Activated T-helper 17 cell treated with anti-CD3 and anti-CD28 coated beads, Interleukin-2, amount 50 U/mL, for 72 hours (primary cell): ENCODE results near the gene LTBP2. TPM values are rescaled to one million over a fixed set of nuclear protein-coding genes. Genes with fewer than 3 reads are reported as not detected.

ENCODE experiments used
- ATAC-seq: fragments of 150-1000 bp; cut with Tn5 transposase; replicated peaks from 2 replicates; pipeline ENCODE4 v1.10.0; 2021; ENCODE audit warnings: mild to moderate bottlenecking, moderate library complexity
- H3K27ac Mint-ChIP-seq: one replicate; pipeline ENCODE4 v1.8.0; 2022; ENCODE audit warnings: mixed read lengths
- H3K27me3 Mint-ChIP-seq: one replicate; pipeline ENCODE4 v1.8.0; 2022; ENCODE audit warnings: mixed read lengths
- H3K36me3 Mint-ChIP-seq: one replicate; pipeline ENCODE4 v1.8.0; 2022; ENCODE audit warnings: low read depth, mild to moderate bottlenecking, mixed read lengths
- H3K4me1 Mint-ChIP-seq: one replicate; pipeline ENCODE4 v1.8.0; 2022; ENCODE audit warnings: mixed read lengths
- H3K4me3 Mint-ChIP-seq: one replicate; pipeline ENCODE4 v1.8.0; 2022; ENCODE audit warnings: mild to moderate bottlenecking, mixed read lengths
- H3K9me3 Mint-ChIP-seq: one replicate; pipeline ENCODE4 v1.8.0; 2022; ENCODE audit warnings: mixed read lengths
- total RNA-seq, 2 donors: library from RNA; stranded (reverse); gene quantifications; one replicate each; pipeline ENCODE4 v1.2.3, GENCODE V29; 2022

Gene LTBP2
- total RNA-seq, 2 donors from 2014 or later = 0.03 TPM; not detected in 1

- Mint-ChIP-seq H3K27ac (peak overlapping the region; percentile 69), H3K4me3 (peak overlapping the region; percentile 65), H3K9me3 (no peaks in the 10 kb centered on the region), H3K4me1 (peaks cover 30% of the 10 kb centered on the region), H3K36me3 (no peaks in the 10 kb centered on the region), H3K27me3 (peaks cover 4% of the 10 kb centered on the region)
- no peak for ATAC-seq
Measured at GRCh38 chr14:74571441-74571841, 40.6 kb downstream of the LTBP2 start.

- ATAC-seq = no peak
- Mint-ChIP-seq H3K4me1 (peaks cover 30% of the 10 kb centered on the region), H3K9me3 (no peaks in the 10 kb centered on the region), H3K27me3 (peaks cover 4% of the 10 kb centered on the region), H3K36me3 (no peaks in the 10 kb centered on the region), H3K27ac (no peak overlapping the region), H3K4me3 (no peak overlapping the region)
Measured at GRCh38 chr14:74570696-74571095, 41.3 kb downstream of the LTBP2 start.

- no peaks in the 10 kb centered on the region for H3K9me3 Mint-ChIP-seq
- H3K4me3 Mint-ChIP-seq = no peak overlapping the region
- no peak overlapping the region for H3K27ac Mint-ChIP-seq
- ATAC-seq = no peak
- H3K4me1 Mint-ChIP-seq = peaks cover 30% of the 10 kb centered on the region
- peaks cover 8% of the 10 kb centered on the region for H3K27me3 Mint-ChIP-seq
- no peaks in the 10 kb centered on the region for H3K36me3 Mint-ChIP-seq
Measured at GRCh38 chr14:74569806-74570591, 42.0 kb downstream of the LTBP2 start.

GRCh38 chr14:74569387-74569786, 42.6 kb downstream of the LTBP2 start:
- Mint-ChIP-seq H3K27ac (no peak overlapping the region), H3K9me3 (no peaks in the 10 kb centered on the region), H3K4me1 (peaks cover 29% of the 10 kb centered on the region), H3K27me3 (peaks cover 8% of the 10 kb centered on the region), H3K4me3 (no peak overlapping the region), H3K36me3 (no peaks in the 10 kb centered on the region)
- no peak for ATAC-seq

- no peak overlapping the region for H3K27ac Mint-ChIP-seq
- peaks cover 24% of the 10 kb centered on the region for H3K4me1 Mint-ChIP-seq
- ATAC-seq = no peak
- H3K9me3 Mint-ChIP-seq = no peaks in the 10 kb centered on the region
- no peaks in the 10 kb centered on the region for H3K36me3 Mint-ChIP-seq
- no peak overlapping the region for H3K4me3 Mint-ChIP-seq
- H3K27me3 Mint-ChIP-seq = peaks cover 8% of the 10 kb centered on the region
Measured at GRCh38 chr14:74568911-74569310, 43.1 kb downstream of the LTBP2 start.

GRCh38 chr14:74568380-74568649, 43.7 kb downstream of the LTBP2 start:
- Mint-ChIP-seq H3K4me1 (peaks cover 18% of the 10 kb centered on the region), H3K36me3 (no peaks in the 10 kb centered on the region), H3K9me3 (no peaks in the 10 kb centered on the region), H3K27ac (no peak overlapping the region), H3K4me3 (no peak overlapping the region), H3K27me3 (peaks cover 8% of the 10 kb centered on the region)
- ATAC-seq = no peak

GRCh38 chr14:74567646-74568379, 44.2 kb downstream of the LTBP2 start:
- Mint-ChIP-seq H3K9me3 (no peaks in the 10 kb centered on the region), H3K4me1 (peaks cover 15% of the 10 kb centered on the region), H3K4me3 (no peak overlapping the region), H3K27me3 (peaks cover 8% of the 10 kb centered on the region), H3K36me3 (no peaks in the 10 kb centered on the region), H3K27ac (no peak overlapping the region)
- ATAC-seq = no peak

- Mint-ChIP-seq H3K9me3 (no peaks in the 10 kb centered on the region), H3K4me3 (no peak overlapping the region), H3K4me1 (peaks cover 9% of the 10 kb centered on the region), H3K27me3 (peaks cover 8% of the 10 kb centered on the region), H3K36me3 (no peaks in the 10 kb centered on the region), H3K27ac (no peak overlapping the region)
- ATAC-seq = no peak
Measured at GRCh38 chr14:74567219-74567618, 44.8 kb downstream of the LTBP2 start.

- H3K4me1 Mint-ChIP-seq = peaks cover 2% of the 10 kb centered on the region
- H3K27ac Mint-ChIP-seq = no peak overlapping the region
- H3K36me3 Mint-ChIP-seq = no peaks in the 10 kb centered on the region
- no peaks in the 10 kb centered on the region for H3K9me3 Mint-ChIP-seq
- peaks cover 8% of the 10 kb centered on the region for H3K27me3 Mint-ChIP-seq
- no peak for ATAC-seq
- H3K4me3 Mint-ChIP-seq = no peak overlapping the region
Measured at GRCh38 chr14:74566174-74567141, 45.6 kb downstream of the LTBP2 start.

- H3K27me3 Mint-ChIP-seq = peaks cover 4% of the 10 kb centered on the region
- ATAC-seq = peak; percentile 16
- no peak overlapping the region for H3K27ac Mint-ChIP-seq
- H3K4me1 Mint-ChIP-seq = no peaks in the 10 kb centered on the region
- H3K36me3 Mint-ChIP-seq = no peaks in the 10 kb centered on the region
- H3K4me3 Mint-ChIP-seq = no peak overlapping the region
- H3K9me3 Mint-ChIP-seq = no peaks in the 10 kb centered on the region
Measured at GRCh38 chr14:74563586-74564159, 48.4 kb downstream of the LTBP2 start.

- no peaks in the 10 kb centered on the region for H3K9me3 Mint-ChIP-seq
- no peak overlapping the region for H3K4me3 Mint-ChIP-seq
- peaks cover 4% of the 10 kb centered on the region for H3K27me3 Mint-ChIP-seq
- no peak overlapping the region for H3K27ac Mint-ChIP-seq
- ATAC-seq = peak; percentile 21
- no peaks in the 10 kb centered on the region for H3K36me3 Mint-ChIP-seq
- H3K4me1 Mint-ChIP-seq = no peaks in the 10 kb centered on the region
Measured at GRCh38 chr14:74563233-74563585, 48.8 kb downstream of the LTBP2 start.

GRCh38 chr14:74562515-74563232, 49.4 kb downstream of the LTBP2 start:
- no peaks in the 10 kb centered on the region for H3K4me1 Mint-ChIP-seq
- H3K9me3 Mint-ChIP-seq = no peaks in the 10 kb centered on the region
- H3K4me3 Mint-ChIP-seq = no peak overlapping the region
- no peaks in the 10 kb centered on the region for H3K36me3 Mint-ChIP-seq
- peaks cover 4% of the 10 kb centered on the region for H3K27me3 Mint-ChIP-seq
- ATAC-seq = peak; percentile 16
- H3K27ac Mint-ChIP-seq = no peak overlapping the region

- H3K4me1 Mint-ChIP-seq = peaks cover 6% of the 10 kb centered on the region
- H3K4me3 Mint-ChIP-seq = no peak overlapping the region
- H3K27me3 Mint-ChIP-seq = no peaks in the 10 kb centered on the region
- no peaks in the 10 kb centered on the region for H3K9me3 Mint-ChIP-seq
- no peak overlapping the region for H3K27ac Mint-ChIP-seq
- ATAC-seq = no peak
- H3K36me3 Mint-ChIP-seq = no peaks in the 10 kb centered on the region
Measured at GRCh38 chr14:74558655-74559054, 53.4 kb downstream of the LTBP2 start.

GRCh38 chr14:74557691-74558090, 54.3 kb downstream of the LTBP2 start:
- Mint-ChIP-seq H3K4me3 (no peak overlapping the region), H3K27ac (no peak overlapping the region), H3K9me3 (no peaks in the 10 kb centered on the region), H3K36me3 (no peaks in the 10 kb centered on the region), H3K27me3 (no peaks in the 10 kb centered on the region), H3K4me1 (peaks cover 6% of the 10 kb centered on the region)
- no peak for ATAC-seq
